Activated CD8-positive, alpha-beta memory T cell treated with anti-CD3 and anti-CD28 coated beads for 48 hours (primary cell): ENCODE data around the gene HS3ST6.
"Not testable (repeated sequence)": the region's sequence is repeated elsewhere in the genome, so short reads cannot be mapped to it uniquely, and the experiment has no call there.

Source experiments
- DNase-seq, 3 experiments: peaks; one replicate each; pipeline ENCODE4 v3.0.0-alpha.2; 2020; ENCODE audit warnings: low read depth in 2 of 3, low spot score in 2 of 3

Gene HS3ST6

DNA sequence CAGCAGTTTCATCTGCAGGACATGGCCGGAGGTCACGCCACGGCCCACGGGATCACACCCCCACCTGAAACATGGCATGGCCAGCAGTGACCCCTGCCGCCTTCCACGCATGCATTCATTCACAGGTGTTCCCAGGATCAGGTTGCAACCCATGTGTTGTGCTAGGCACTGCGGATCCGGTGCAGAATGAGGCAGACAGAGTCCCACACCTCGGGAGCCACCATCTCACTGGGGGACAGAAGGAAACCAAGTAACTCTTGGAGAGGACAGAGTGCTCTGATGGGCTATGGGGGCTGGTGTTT, 29.1 kb upstream of the HS3ST6 start:
- DNase-seq, result no peak

DNA sequence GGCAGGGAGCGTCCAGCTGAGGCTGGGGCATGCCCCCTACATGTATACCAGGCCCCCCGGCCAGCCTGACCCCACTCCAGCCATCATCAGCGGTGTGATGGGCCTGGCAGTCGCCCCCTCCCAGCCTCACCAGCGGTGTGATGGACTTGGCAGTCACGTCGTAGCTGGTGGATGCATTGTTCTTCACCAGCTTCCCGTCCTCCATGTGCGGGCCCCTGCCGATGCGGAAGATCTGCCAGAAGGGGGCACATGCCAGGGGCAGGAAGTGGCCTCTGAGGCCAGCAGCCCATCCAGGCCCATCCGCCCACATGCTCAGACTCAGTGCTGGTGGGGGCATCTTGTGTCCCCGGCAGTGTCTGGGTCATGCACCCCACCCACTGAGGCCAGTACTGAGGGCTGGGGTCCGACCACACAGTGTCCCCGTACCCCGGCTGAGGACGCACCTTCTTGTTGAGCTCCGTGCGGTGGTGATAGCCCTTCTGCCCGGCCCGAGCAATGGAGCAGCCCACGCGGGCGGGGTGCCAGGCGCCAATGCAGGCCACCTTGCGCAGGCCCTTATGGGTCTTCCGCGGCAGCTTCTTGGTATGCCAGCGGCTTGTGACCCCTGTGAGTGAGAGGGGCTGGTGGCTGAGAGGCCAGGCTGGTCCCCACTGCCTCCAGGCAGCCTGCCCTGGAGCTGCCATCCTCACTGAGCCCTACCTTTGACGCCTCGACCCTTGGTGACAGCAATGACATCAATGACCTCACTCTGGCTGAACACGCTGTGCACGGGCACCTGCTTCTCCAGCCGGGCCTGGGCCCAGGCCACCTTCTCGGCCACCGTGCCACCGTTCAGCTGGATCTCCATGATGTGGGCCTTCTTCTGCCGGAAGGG, 28.5 kb upstream of the HS3ST6 start:
- DNase-seq, result no peak

DNA sequence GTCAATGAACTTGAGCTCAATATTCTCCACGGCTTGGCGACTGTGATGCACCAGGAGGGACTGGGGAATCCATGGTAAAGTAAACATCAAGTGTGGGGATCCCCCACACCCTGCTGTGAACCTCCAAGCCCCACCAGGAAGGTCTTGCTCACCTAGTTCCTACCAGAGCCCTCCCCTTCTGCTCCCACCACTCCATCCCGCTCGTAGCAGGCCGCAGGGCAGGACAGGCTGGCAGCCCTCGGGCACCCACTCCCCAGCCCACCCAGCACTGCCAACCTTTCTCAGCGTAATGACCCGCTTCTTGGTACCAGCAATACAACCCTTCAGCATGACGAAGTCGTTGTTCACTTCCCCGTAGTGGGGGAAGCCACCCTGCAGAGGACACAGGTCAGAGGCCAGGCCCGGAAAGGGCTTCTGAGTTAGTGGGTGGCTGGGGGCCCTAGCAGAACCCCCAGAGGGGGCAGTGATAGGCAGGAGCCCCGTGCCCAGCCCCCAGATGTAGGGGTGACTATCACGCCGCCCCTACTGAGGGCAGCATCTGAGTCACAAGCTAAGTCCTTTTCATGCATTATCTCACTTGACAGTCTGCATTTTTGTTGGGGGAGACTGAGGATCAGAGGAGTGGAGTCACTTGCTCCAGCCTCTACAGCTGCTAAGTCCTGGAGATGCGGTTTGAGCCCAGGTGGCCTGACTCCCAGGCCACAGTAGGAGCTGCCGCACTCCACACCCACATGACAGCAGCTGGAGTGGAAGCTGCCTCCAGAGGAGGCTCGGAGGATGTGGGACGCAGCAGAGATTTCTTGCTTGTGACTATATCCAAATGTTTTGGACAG, 27.6 kb upstream of the HS3ST6 start:
- no peak for DNase-seq

DNA sequence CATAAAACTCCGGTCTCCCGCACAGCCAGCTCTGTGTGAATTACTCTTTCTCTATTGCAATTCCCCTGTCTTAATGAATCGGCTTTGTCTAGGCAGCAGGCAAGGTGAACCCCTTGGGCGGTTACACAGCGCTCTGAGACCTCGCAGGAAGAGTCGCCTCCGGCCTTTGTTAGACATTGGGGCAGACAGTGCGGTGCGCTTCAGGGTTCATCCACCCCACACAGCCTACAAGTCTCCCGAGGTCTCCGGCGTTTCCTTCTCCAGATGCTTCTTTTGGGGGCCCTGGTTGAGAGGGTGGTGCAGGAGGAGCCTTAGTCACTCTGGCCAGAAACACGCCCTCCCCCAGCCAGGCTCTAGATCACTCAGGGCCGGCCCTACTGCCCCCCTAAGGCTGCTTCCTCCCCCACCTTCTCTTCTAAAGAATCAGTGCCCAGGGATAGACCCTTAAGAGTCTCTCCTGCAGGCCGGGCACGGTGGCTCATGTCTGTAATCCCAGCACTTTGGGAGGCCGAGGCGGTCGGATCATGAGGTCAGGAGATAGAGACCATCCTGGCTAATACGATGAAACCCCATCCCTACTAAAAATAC, 26.5 kb upstream of the HS3ST6 start:
- no peak for DNase-seq

DNA sequence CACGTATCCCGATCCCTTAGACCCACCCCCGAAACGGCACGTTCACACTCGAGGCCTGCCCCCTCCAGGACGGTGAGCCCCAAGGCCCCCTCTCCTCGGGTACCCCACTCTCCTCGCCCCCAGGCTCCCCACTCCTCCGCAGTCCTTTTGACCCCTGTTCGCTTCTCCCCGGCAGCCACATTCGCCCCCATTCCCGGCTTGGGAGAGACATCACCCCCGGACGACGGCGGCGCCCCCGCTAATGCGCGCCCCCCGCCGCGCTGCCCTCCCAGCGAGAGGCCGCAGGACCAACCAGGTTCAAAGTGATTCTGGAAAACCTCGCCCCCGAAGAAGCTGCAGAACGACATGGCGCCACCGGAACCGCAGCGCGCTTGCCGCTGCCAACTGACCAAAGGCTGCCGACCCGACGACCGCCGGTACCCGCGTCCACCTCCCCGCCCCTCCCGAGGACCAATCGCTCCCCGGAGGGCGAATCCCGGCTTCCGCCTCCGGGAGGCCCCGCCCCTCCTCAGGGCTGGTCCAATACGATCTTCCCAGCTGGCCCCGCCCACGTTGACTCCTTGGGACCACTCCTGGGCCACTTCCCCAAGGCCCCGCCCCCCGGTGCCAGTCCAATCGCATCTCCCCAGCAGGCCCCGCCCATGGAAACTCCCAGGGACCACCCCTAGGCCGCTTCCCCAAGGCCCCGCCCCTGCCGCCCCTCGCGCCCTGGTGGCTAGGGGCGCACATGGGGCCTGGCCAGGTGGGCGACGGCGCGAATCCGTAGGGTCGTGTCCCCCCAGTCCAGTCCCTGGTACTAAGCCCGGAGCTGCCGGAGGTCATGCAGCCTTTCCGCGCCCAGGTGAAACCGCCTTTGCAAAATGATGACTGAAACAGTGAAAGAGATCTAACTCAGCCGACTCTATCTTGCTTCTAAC, 24.9 kb upstream of the HS3ST6 start, which contains the start of gene MSRB1:
TSS of gene MSRB1 (minus strand) at position 390 of the 917 bp plus-strand sequence. CDS start at position 347, 43 bp downstream.
- peak; percentile 90 to 97 (median 97) for DNase-seq

- DNase-seq, result no peak
Observed at GRCh38 chr16:1942047-1942809, 24.0 kb upstream of the HS3ST6 start.

GRCh38 chr16:1941162-1942046, 23.2 kb upstream of the HS3ST6 start:
- DNase-seq, result no peak

- no peak for DNase-seq
Observed at GRCh38 chr16:1940273-1941161, 22.3 kb upstream of the HS3ST6 start.

GRCh38 chr16:1939833-1940232, 21.6 kb upstream of the HS3ST6 start:
- not testable (repeated sequence) for DNase-seq

DNA sequence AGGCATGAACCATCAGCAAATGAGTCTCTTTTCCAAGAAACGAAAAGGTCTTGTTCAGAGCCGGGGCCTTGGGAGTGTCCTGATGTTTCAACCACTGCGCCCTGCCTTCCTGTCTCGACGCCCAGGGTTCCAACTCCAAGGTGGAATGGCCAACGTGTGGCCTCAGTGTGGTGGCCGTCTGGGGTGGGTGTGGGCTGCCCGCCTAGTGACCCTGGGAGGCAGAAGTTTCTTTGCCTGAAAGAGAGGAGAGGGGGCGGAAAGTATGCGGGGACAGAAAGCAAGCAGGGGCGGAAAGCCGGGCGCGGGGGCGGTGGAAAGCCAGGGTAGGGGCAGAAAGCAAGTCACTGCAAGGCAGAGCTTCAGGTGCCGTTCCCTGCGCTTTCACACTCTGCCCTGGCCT, 20.7 kb upstream of the HS3ST6 start:
- no peak for DNase-seq

- DNase-seq, result no peak
Observed at GRCh38 chr16:1938316-1938715, 20.1 kb upstream of the HS3ST6 start.

GRCh38 chr16:1936945-1937479, 18.8 kb upstream of the HS3ST6 start:
- DNase-seq, result no peak

GRCh38 chr16:1933097-1933661, 15.0 kb upstream of the HS3ST6 start:
- no peak for DNase-seq

DNA sequence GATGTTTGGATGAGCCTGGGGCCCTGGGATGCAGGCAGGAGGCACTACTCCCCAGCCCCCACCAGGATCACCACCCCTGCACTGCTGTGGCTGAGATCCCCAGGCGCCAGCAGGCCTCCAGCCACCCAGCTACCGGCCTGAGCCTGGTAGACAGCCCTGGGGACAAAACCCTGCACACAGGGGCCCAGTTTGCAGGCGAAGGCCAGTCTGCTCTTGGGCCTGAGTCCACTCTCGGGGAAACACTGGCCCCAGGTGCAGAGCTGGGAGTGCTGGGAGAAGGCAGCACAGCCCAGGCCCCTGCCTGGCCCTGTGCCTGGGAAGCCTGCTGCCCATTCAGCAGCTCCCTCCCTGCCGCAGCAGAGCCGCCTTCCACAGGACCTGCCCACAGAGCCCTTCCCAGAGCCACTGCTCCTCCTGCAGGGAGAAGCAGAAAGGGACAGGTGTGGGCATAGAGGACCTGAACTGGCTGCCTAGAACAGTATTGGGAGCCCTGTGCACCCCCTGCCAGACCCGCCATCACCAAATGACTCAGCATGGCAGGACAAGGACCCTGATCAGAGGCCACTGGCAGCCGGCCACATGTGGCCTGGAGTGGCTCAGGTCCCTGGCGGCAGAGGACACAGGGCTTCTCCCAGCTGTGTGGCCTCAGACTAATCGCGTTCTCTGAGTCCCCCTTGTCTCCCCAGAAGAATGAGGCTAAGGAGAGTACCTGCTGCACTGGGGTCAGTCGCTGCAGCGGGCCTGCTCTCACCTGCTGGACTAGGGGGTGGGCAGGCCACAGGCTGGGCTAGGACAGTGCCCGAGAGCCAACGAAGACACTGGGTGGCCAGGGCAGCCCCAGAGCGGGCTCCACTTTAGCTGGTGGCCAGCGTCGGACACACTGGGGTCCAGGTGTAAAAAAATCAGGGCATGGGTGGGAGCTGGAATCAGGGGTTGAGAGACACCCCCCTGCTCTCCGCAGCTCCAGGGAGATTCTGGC, 14.1 kb upstream of the HS3ST6 start:
- DNase-seq, result no peak

DNA sequence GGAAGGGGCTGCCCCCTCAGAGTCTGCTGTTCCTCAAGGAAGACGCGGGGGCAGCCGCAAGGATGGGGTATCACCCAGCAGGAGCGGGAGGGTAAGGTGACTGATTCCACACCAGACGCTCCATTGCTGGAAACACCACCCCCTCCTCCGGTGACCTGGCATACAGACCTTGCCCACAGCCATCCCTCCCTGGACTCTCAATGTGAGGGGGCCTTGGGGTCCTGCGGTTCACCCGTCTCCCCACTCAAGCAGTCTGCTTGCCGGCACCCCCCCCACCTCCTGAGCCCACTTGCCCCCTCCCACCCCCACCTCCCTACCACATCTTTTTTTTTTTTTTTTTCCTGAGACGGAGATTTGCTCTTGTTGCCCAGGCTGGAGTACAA, 12.1 kb upstream of the HS3ST6 start:
- DNase-seq, result no peak

- peak; percentile 82 to 100 (median 94) for DNase-seq
Observed at GRCh38 chr16:1929578-1930337, 11.5 kb upstream of the HS3ST6 start.
